Stimulated activated CD4-positive, alpha-beta T cell treated with anti-CD3 and anti-CD28 coated beads, Interleukin-2, amount 100 ng/mL, for 24 hours (primary cell): Measurements from ENCODE around the gene IFITM2.
A peak's percentile ranks its signal among the peaks of the same experiment; 100 is the strongest.
"Not testable (repeated sequence)": the region's sequence is repeated elsewhere in the genome, so short reads cannot be mapped to it uniquely, and the experiment has no call there.

Source experiments
- DNase-seq, 2 donors: peaks; one replicate each; pipeline ENCODE4 v3.0.0-alpha.2; 2020

The IFITM2 gene

DNA sequence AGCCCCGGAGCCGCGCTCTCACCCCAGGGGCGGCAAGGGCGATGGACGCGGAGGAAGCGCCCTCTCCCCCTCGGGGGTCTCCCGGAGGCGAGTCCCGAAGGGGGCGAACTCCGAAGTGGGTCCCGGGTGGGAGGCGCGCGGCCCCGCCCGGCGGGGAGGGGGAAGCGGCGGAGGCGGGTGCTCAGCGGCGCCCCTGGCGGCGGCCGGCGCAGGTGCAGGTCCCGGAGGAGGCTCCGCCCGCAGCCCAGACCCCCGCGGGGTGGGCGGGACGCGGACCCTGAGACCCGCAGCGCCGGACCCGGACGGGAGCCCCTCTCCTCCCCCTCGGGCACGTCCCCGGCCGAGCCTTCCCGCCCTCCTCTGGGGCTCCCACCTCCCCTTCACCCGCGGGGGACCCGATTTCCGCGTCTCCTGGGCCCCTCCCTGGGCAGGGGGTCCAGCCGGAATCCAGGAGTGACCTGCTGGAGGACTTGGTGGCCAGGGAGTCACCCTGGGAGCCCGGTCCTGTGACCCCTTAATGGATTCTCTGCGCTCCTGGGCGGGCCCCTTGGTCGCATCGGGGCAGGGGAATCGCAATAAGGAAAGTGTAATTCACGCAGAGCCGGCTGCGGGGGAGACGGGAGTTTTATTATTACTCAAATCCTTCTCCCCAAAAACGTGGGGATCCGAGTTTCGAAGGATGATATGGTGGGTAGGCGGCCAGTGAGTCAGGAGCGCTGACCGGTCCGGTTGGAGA is 3.6 kb downstream of the IFITM2 start:
- DNase-seq, result peak in 1 of 2 donors; percentile 56

DNA sequence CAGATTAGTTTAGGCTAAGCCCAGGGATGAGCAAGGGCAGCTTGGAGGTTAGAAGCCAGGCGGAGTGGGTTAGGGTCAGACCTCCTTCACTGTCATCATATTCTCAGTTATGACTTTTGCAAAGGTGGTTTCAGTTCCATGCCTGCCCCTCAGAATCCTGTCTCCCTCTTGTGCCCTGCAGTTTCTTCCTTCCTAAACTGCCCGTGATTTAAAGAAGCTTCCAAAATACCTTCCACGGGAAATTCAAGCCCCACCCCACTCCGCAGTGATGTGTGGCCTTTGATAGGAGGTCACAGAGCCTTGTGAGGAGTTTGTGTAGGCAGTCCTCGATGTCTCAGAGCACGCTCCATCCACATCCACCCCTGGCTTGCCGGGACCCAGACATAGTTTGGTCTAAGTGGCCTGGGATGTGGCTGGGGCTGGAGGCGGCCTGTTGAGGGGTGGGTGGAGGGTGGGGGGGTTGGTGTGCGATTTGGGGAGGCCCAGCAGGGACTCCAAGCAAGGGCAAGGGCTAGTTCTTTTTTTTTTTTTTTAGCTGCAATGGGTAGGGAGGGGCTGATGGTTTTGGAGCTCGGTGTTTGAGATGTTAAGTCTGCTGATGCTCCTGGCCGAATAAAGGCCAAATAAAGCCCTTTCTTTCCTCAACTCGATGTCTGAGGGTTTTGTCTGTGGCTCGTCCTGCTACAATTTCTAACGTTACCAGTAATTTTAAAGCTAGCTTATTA is 4.6 kb downstream of the IFITM2 start:
- DNase-seq, result peak in 1 of 2 donors; percentile 48

DNA sequence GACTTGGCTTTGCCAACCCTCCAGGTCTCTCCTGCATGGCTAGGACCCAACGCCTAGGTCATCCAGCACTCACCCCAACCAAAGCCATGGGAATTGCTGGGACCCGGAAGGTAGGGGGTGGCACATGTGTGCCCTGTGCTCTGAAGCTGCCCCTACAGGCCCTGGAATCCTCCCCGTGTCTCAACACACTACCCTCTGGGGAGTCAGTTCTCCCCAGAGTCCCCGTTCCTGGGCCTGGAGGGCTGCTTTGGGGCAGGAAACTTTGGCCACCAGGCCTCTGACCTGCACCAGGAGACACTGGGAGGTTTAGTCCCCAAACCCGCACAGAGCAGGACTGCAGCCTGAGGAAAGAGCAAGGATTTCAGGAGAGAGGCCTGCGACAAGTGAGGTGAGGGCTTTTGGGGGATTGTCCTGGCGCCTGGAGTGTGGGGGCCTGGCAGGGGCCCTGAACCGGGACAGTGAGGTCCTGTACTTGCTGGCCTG is 5.7 kb downstream of the IFITM2 start:
- no peak for DNase-seq

DNA sequence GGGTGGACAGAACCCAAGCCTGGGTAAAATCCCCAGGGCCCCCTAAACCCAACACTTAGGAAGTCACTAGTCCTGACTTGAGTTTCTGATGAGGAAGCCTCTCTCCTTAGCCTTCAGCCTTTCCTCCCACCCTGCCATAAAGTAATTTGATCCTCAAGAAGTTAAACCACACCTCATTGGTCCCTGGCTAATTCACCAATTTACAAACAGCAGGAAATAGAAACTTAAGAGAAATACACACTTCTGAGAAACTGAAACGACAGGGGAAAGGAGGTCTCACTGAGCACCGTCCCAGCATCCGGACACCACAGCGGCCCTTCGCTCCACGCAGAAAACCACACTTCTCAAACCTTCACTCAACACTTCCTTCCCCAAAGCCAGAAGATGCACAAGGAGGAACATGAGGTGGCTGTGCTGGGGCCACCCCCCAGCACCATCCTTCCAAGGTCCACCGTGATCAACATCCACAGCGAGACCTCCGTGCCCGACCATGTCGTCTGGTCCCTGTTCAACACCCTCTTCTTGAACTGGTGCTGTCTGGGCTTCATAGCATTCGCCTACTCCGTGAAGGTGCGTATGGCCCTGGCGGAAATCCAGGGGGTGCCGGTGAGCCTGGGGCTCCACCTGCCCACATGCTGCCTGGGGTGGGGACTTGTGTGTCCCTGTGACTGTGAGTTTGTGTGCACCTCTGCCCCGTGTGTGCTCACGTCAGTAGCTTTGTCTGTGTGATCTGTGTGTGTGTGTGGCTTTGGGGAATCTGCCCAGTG is 6.4 kb downstream of the IFITM2 start, which contains the start of gene IFITM1:
Gene IFITM1, plus strand, starts transcription at position 254 of the 767 bp plus-strand sequence. Its CDS starts 131 bp downstream, at position 385.
- DNase-seq, result peak in 1 of 2 donors; percentile 63

DNA sequence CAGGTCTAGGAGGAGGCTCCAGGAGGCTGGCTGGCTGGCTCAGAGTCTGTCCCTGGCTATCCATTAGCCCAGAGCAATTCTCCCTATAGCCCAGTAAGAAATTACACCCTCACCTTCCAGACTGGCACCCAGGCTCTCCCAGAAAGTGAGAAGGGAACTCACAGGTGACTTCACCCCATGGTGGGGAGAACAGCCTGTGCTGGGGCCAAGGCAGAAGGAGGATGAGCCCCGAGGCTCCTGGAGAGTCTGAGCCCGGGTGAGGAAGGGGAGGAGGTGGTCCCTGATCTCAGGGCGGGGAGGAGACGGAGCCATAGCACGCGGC is 6.9 kb downstream of the IFITM2 start:
- not testable (repeated sequence) for DNase-seq

DNA sequence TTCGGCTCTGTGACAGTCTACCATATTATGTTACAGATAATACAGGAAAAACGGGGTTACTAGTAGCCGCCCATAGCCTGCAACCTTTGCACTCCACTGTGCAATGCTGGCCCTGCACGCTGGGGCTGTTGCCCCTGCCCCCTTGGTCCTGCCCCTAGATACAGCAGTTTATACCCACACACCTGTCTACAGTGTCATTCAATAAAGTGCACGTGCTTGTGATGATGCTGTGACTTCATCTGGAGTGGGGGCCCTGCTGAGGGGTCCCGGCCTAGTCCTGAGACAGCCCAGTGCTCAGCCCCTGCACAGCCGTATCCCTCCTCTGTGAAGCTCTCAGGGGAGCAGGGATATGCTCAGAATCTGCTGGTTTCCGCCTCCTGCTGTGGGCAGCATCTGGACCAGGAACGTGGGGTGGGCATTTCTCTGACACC is 7.5 kb downstream of the IFITM2 start:
- DNase-seq, result peak in 1 of 2 donors; percentile 38

DNA sequence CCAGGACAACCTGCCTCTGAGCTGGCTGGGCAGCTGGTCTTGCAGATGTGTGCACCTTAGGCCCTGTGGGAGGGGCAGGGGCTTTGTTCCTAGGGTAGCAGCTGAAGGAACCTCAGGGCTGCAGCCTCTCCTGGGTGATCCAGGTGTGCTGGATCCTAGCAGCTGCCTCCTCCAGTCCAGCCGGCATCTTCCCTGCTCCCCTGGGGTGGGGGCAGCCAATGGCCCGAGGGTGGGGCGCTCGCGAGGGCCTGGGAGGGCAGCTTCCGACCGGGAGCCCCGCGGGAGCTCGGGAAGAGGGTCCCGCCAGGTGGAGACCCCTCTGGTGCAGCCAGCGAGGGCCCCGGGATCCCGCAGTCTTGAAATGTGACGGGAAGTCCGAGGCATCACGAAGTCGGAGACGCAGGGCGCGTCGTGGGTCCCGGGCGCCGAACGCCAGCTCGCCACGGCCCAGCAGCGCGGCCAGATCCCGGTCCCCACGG is 7.9 kb downstream of the IFITM2 start:
- peak in 1 of 2 donors; percentile 37 for DNase-seq

DNA sequence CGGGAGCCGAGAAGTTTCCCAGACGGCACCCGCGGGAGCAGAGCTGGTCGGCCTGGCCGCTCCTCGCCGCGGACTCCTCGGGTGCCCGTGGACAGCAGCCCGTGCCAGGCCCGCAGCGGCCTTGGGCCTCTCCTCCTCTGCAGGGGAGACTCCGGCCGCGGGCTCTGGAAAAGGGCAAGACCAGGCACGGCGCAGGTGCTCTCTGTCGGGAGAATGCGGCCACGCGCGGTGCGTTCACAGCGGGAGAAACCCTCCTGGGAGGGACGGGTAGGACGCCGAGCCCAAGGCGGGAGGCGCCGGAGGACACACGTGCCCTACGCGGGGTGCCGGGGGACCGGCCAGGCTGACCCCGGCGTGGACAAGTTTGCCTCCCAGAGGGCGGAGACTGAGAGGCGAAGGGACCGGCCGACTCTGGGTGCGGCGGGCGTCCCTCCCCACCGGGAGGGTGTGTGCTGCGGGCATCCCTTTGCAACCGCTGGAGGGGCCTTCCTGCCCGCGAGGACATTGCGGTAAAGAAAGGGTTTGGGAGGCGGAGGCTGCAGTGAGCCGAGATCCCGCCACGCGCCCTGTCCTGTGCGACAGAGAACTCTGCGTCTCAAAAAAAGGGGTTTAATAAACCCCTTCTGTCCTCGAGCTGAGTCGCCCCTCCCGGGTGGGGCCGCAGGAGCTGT is 8.6 kb downstream of the IFITM2 start:
- peak in 1 of 2 donors; percentile 52 for DNase-seq

DNA sequence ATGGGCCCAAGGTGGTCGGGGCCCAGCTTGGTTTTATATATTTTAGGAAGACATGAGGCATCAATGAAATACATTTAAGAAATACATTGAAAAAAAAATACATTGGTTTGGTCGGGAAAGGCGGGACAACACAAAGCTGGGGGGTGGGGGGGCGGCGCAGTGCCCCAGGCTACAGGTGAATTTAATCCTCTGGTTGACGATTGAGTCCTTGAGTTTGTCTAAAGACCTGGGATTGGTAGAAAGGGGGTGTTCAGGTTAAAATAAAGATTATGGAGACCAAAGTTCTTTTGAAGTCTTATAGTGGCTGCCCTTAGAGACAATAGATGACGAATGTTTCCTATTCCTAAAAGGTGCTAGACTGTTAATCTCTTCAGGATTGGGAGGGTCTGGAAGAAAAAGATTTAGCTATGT is 9.3 kb downstream of the IFITM2 start:
- no peak for DNase-seq

DNA sequence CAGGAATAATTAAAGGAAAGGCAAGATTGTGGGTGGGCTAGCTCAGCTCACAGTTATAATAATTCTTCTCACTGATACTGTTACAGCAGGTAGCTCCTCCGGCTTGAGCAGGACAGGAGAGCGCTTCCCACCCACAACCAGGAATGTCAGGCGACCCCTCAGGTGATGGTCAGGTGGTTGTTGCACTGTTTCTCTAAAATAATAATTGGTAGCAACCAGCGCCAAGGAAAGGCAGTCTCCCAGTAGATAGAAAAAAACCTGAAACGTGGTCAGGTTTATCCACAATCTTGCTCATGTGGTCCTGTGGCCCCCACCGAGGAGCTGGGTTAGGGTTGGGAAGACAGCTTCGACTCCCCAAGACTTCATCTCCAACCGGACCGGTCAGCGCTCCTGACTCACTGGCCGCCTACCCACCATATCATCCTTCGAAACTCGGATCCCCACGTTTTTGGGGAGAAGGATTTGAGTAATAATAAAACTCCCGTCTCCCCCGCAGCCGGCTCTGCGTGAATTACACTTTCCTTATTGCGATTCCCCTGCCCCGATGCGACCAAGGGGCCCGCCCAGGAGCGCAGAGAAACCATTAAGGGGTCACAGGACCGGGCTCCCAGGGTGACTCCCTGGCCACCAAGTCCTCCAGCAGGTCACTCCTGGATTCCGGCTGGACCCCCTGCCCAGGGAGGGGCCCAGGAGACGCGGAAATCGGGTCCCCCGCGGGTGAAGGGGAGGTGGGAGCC is 10.2 kb downstream of the IFITM2 start:
- not testable (repeated sequence) for DNase-seq

DNA sequence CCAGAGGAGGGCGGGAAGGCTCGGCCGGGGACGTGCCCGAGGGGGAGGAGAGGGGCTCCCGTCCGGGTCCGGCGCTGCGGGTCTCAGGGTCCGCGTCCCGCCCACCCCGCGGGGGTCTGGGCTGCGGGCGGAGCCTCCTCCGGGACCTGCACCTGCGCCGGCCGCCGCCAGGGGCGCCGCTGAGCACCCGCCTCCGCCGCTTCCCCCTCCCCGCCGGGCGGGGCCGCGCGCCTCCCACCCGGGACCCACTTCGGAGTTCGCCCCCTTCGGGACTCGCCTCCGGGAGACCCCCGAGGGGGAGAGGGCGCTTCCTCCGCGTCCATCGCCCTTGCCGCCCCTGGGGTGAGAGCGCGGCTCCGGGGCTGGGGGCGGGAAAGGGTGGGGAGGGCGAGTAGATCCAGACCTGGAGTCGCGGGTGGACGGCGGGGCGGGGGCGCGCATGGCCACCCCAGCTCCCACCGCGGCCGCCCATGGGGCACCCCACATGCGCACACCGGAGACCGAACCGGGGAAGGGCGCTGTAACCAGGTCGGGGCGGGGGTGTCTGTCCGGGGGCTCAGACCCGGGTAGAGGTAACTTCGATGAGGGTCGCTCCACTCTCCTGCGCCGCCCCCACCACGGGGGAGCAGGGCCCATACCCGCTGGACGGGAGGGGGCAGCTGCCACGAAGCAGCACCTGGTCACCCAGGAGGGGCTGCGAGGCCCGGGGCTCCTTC is 10.9 kb downstream of the IFITM2 start:
- not testable (repeated sequence) for DNase-seq

DNA sequence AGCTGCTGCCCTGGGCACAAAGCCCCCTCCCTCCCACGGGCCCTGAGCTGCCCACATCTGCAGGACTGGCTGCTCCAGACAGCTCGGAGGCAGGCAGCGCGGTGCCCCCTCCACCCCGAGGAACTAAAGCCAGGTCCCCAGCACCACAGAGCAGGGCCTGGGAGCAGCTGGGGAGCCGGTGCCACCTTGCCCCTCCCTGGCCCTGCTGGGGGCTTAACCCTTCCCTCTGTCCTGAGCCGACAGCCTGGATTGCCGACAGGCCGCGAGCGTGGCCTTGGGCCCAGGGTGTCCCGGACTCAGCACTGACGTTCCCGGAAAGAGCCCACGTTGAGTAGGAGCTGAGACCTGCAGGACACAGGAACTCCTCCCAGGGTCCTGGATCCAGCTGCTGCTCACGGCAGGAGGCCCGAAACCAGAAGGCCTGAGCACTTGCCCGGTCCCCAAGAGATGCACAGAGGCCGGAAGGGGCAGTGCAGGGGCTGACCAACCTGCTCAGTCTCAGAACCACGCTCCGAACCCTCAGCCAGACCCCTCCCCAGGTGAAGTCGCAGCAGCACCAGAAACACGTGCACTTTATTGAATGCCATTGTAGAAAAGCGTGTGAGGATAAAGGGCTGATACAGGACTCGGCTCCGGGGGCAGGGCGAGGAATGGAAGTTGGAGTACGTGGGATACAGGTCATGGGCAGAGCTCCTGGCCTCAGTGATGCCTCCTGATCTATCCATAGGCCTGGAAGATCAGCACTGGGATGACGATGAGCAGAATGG is 11.7 kb downstream of the IFITM2 start:
- DNase-seq, result peak in 1 of 2 donors; percentile 44

DNA sequence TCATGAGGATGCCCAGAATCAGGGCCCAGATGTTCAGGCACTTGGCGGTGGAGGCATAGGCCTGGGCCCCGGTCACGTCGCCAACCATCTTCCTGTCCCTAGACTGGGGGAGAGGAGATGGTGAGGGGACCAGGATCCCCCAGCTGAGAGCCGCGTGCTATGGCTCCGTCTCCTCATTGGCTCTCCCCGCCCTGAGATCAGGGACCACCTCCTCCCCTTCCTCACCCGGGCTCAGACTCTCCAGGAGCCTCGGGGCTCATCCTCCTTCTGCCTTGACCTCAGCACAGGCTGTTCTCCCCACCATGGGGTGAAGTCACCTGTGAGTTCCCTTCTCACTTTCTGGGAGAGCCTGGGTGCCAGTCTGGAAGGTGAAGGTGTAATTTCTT is 12.3 kb downstream of the IFITM2 start:
- DNase-seq, result peak in 1 of 2 donors; percentile 45

DNA sequence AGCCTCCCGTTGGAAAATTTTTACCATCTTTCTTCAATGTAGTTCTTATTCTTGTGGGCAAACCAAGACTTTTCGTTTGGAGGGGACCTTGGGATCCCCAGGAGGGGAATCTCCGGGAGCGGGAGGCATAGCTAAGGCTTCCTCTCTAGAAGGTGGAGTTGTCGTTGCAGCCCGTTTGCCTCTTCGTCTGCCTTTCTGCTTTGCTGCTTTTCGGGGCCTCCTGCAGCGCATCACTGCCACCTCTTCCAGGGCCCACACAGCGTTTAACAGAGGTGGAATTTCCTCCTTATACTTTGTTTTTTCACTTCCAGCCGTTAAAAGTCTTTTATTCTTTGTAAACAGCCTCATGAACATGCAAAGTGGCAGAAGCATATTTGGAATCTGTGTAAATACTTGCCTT is 16.5 kb downstream of the IFITM2 start:
- no peak for DNase-seq

DNA sequence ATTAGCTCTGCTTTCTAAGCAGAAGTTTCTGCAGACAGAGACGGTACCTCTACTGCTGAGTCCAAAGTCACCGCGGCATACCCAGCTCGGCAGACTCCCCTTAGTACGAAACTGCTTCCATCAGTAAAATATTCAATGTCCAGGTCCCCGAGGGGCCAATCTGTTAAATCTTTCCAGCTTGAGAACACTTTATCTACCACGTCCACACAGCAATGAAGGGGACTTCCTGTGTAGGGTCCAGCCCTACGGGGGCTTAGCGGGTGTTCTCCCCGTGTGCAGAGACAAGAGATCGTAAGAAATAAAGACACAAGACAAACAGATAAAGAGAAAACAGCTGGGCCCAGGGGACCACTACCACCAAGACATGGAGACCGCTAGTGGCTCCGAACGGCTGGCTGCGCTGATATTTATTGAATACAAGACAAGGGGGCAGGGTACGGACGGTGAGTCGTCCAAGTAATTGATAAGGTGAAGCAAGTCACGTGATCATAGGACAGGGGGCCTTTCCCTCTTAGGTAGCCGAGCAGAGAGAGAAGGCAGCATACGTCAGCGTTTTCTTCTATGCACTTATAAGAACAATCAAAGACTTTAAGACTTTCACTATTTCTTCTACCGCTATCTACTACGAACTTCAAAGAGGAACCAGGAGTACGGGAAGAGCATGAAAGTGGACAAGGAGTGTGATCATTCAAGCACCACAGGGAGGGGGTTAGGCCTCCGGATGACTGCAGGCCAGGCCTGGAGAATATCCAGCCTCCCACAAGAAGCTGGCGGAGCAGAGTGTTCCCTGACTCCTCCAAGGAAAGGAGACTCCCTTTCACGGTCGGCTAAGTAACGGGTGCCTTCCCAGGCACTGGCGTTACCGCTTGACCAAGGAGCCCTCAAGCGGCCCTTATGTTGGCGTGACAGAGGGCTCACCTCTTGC is 17.2 kb downstream of the IFITM2 start:
- DNase-seq, result not testable (repeated sequence)

DNA sequence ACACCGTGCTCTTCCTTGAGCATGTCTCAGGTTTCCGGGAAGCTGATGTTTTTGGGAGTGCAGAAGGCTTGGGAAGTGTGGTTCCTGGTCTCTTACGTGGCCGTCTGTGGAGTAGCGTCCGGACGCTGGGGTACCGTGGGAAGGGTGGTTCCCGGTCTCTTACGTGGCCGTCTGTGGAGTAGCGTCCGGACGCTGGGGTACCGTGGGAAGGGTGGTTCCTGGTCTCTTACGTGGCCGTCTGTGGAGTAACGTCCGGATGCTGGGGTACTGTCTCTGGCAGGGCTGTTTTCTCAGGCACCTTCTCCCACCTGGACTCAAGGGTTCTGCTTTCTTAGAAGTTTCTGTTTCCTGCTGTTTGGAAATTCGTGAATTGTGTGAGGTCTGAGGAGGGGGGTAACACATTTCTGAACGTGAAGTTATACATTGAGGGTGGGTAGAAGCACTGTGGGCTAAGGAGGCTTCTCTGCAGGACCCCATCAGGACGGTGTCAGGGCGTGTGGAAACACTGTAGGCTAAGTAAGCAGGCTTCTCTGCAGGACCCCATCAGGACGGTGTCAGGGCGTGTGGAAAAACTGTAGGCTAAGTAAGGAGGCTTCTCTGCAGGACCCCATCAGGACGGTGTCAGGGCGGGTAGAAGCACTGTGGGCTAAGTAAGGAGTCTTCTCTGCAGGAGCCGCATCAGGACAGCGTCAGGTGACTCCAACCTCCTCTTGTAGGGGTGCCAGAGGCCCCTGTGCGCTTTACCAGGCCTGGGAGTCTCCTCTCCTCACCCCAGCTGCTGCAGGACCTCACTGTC is 18.4 kb downstream of the IFITM2 start:
- DNase-seq, result no peak

DNA sequence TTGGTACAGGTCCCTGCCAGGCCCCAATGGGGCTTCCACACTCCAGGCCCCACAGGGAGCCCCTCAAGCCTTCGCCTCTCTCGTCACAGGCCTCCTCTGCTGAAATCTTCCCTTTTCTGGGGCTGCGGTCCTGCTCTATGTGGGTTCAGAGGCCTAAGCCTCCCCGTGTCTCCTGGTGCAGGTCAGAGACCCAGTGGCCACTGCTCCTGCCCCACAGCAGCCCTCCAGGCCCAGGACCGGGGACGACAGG is 18.9 kb downstream of the IFITM2 start:
- no peak for DNase-seq

DNA sequence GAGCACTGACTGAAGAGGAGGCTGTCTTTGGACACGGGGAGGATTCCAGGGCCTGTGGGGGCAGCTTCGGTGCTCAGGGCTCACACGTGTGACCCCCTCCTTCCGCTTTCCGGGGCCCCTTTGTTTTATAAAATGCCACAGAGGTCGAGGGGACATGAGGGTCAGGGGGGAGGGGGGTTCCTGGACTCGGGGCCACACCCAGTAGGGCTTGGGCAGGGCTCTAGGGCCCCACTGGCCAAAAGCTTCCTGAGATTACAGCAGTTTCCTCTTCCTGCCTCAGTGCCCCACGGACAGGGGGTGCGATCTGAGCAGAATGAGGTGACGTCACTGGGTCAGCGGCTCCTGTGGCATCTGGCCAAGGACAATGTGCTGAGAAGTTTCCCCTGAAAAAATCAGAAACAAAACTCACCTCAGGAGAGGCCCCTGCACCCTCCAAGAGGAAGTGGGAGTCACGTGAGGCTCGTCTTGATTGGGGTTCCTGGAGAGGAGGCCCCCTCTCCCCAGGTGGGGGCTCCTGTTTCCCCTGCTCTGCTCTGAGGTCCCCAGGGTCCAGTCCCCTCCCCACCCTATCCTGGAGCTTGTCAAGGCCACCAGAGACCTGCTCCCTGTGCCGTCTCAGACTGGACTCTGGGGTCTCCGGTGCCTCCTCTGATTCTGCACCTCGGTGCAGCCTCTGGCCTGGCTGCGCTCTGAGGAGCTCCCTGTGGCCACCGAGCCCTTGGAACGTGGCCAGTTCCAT is 19.4 kb downstream of the IFITM2 start:
- DNase-seq, result peak; percentile 51 to 74
